IMR-90 (cell line): ENCODE measurements around the gene BCAS3. TPM values are rescaled to one million over a fixed set of nuclear protein-coding genes. Genes with fewer than 3 reads are reported as not detected.
A peak's percentile ranks its signal among the peaks of the same experiment; 100 is the strongest.

Source experiments
- ATAC-seq: fragments of 200-7000 bp; cut with Tn5 transposase; 2 replicates; pipeline ENCODE4 v1.9.1; 2020; ENCODE audit warnings: low read depth, mild to moderate bottlenecking, moderate library complexity
- BruUV-seq: library from RNA; stranded (reverse); fragments of 400-500 nt; replicated peaks from 2 replicates; lab custom pipeline; 2021; lab: Mats Ljungman, UMichigan
- CTCF ChIA-PET: fragments of 300-600 bp; formaldehyde crosslinking; extraction: SDS; loops from one replicate; lab custom pipeline; 2021; ENCODE audit warnings: antibody characterized with exemption; lab: Yijun Ruan, JAX
- POLR2A ChIA-PET: fragments of 300-600 bp; sonication (Branson Sonifier 250); formaldehyde crosslinking; loops from one replicate; lab custom pipeline; 2022; ENCODE audit warnings: antibody characterized with exemption; ENCODE audit not compliant: unreplicated experiment; lab: Charles Lee
- DNase-seq: peaks from one replicate; pipeline ENCODE4 v3.0.0; 2013
- H2AFZ ChIP-seq: replicated peaks from 2 replicates; pipeline ENCODE3; 2013; ENCODE audit warnings: low read length, mild to moderate bottlenecking; ENCODE audit not compliant: poor library complexity
- H2AK5ac ChIP-seq: 2 replicates; pipeline ENCODE4 v1.6.1; 2013; ENCODE audit warnings: low read depth, low read length, inconsistent platforms
- H2AK9ac ChIP-seq: replicated peaks from 2 replicates; pipeline ENCODE3; 2013; ENCODE audit warnings: mild to moderate bottlenecking, low read depth, low read length, moderate library complexity; ENCODE audit not compliant: poor library complexity
- H2BK120ac ChIP-seq: 2 replicates; pipeline ENCODE4 v1.6.1; 2013; ENCODE audit warnings: low read depth, low read length, inconsistent platforms
- H2BK15ac ChIP-seq: 3 replicates; pipeline ENCODE4 v1.6.1; 2013; ENCODE audit warnings: low read depth, low read length, inconsistent platforms
- H2BK20ac ChIP-seq: 2 replicates; pipeline ENCODE4 v1.6.1; 2013; ENCODE audit warnings: low read depth, mild to moderate bottlenecking, inconsistent platforms, low read length, moderate library complexity
- H2BK5ac ChIP-seq: 2 replicates; pipeline ENCODE4 v1.6.1; 2013; ENCODE audit warnings: mild to moderate bottlenecking, low read depth, low read length, inconsistent platforms; ENCODE audit not compliant: poor library complexity, severe bottlenecking
- H3K14ac ChIP-seq: replicated peaks from 2 replicates; pipeline ENCODE4 v1.6.1; 2013; ENCODE audit warnings: low read depth, low read length, inconsistent platforms
- H3K18ac ChIP-seq: 2 replicates; pipeline ENCODE4 v1.6.1; 2013; ENCODE audit warnings: low read depth, low read length, control low read depth
- H3K23ac ChIP-seq: 2 replicates; pipeline ENCODE4 v1.6.1; 2013; ENCODE audit warnings: low read depth, low read length, inconsistent platforms
- H3K27ac ChIP-seq: 2 replicates; pipeline ENCODE4 v1.5.1; 2013; ENCODE audit warnings: mild to moderate bottlenecking, control low read depth, low read length; ENCODE audit not compliant: insufficient read depth
- H3K27me3 ChIP-seq: 2 replicates; pipeline ENCODE4 v1.6.1; 2013; ENCODE audit warnings: low read length; ENCODE audit not compliant: control insufficient read depth, insufficient read depth
- H3K36me3 ChIP-seq: 2 replicates; pipeline ENCODE4 v1.6.1; 2013; ENCODE audit warnings: low read length, mixed read lengths; ENCODE audit not compliant: control insufficient read depth, insufficient read depth
- H3K4ac ChIP-seq: 2 replicates; pipeline ENCODE4 v1.6.1; 2013; ENCODE audit warnings: low read depth, low read length, inconsistent platforms
- H3K4me1 ChIP-seq: 2 replicates; pipeline ENCODE4 v1.6.1; 2013; ENCODE audit warnings: low read length, mixed read lengths; ENCODE audit not compliant: control insufficient read depth, insufficient read depth
- H3K4me2 ChIP-seq: 2 replicates; pipeline ENCODE4 v1.6.1; 2013; ENCODE audit warnings: low read depth, mild to moderate bottlenecking, control low read depth, low read length, moderate library complexity
- H3K4me3 ChIP-seq: 2 replicates; pipeline ENCODE4 v1.5.1; 2013; ENCODE audit warnings: low read depth, mild to moderate bottlenecking, control low read depth, low read length, moderate library complexity; ENCODE audit not compliant: insufficient read depth
- H3K56ac ChIP-seq: 2 replicates; pipeline ENCODE4 v1.6.1; 2013; ENCODE audit warnings: low read length, inconsistent platforms; ENCODE audit not compliant: insufficient read depth; ENCODE audit errors: extremely low read depth
- H3K79me1 ChIP-seq, 2 experiments: 2 replicates each; pipeline ENCODE4 v1.6.1; 2013; ENCODE audit warnings: low read length in 2 of 2, inconsistent platforms in 1 of 2, low read depth in 1 of 2
- H3K9ac ChIP-seq: 2 replicates; pipeline ENCODE4 v1.6.1; 2013; ENCODE audit warnings: low read depth, low read length, control low read depth
- H3K9me1 ChIP-seq: 2 replicates; pipeline ENCODE4 v1.6.1; 2013; ENCODE audit warnings: low read length, inconsistent platforms; ENCODE audit not compliant: insufficient read depth
- H3K9me3 ChIP-seq: 2 replicates; pipeline ENCODE4 v1.6.1; 2013; ENCODE audit warnings: low read length; ENCODE audit not compliant: control insufficient read depth, insufficient read depth
- H4K20me1 ChIP-seq: 2 replicates; pipeline ENCODE4 v1.6.1; 2013; ENCODE audit warnings: low read length, inconsistent platforms; ENCODE audit not compliant: insufficient read depth
- H4K5ac ChIP-seq: 2 replicates; pipeline ENCODE4 v1.6.1; 2013; ENCODE audit warnings: mild to moderate bottlenecking, low read depth, low read length, control low read depth
- H4K8ac ChIP-seq, 2 experiments: 2 replicates each; pipeline ENCODE4 v1.6.1; 2013; ENCODE audit warnings: low read depth in 2 of 2, low read length in 2 of 2, control low read depth in 1 of 2, inconsistent platforms in 1 of 2
- H4K91ac ChIP-seq: 2 replicates; pipeline ENCODE4 v1.6.1; 2013; ENCODE audit warnings: low read depth, low read length, inconsistent platforms; ENCODE audit not compliant: insufficient read depth
- BHLHE40 ChIP-seq: fragments of 150-350 bp; IDR thresholded peaks from 2 replicates; pipeline ENCODE4 v1.6.1; 2016; ENCODE audit warnings: mild to moderate bottlenecking, low read depth, low read length
- CEBPB ChIP-seq: IDR thresholded peaks from 2 replicates; pipeline ENCODE4 v1.6.1; 2012; ENCODE audit warnings: low read depth, low read length, improper control_type of control experiment
- FOS ChIP-seq: fragments of 150-350 bp; IDR thresholded peaks from 2 replicates; pipeline ENCODE4 v1.6.1; 2016; ENCODE audit warnings: low read depth, low read length
- MAZ ChIP-seq: IDR thresholded peaks from 2 replicates; pipeline ENCODE4 v1.6.1; 2012; ENCODE audit warnings: low read depth, mild to moderate bottlenecking, low read length, improper control_type of control experiment, moderate library complexity, borderline replicate concordance
- NFE2L2 ChIP-seq: fragments of 150-350 bp; IDR thresholded peaks from 2 replicates; pipeline ENCODE4 v1.6.1; 2016; ENCODE audit warnings: low read depth, mild to moderate bottlenecking, low read length
- POLR2A ChIP-seq: IDR thresholded peaks from 2 replicates; pipeline ENCODE4 v1.6.1; 2012; ENCODE audit warnings: mild to moderate bottlenecking, low read depth, low read length
- RFX5 ChIP-seq: IDR thresholded peaks from 2 replicates; pipeline ENCODE4 v1.8.0; 2012; ENCODE audit warnings: low read depth, mild to moderate bottlenecking, low read length, moderate library complexity
- WGBS, 2 experiments: methylation state at CpG; one replicate each; pipeline versions ENCODE4 v1.1.5 to v1.1.7; 2013; ENCODE audit warnings: missing lambda C conversion rate in 2 of 2; ENCODE audit not compliant: insufficient read length in 1 of 2; ENCODE audit errors: extremely low coverage in 2 of 2; 5-methylcytosine and 5-hydroxymethylcytosine counted together
- dilution Hi-C: fragments of 300-500 bp; cut with HindIII; formaldehyde crosslinking; loops from one replicate; pipeline ENCODE4 v1.14.3; 2018; ENCODE audit warnings: low sequenced_read_pairs; ENCODE audit not compliant: unreplicated experiment
- in situ Hi-C: fragments of 300-500 bp; cut with MboI; formaldehyde crosslinking; loops from 3 replicates; pipeline ENCODE4 v1.14.3; 2019; ENCODE audit warnings: low sequenced_read_pairs, inconsistent platforms, mixed read lengths
- intact Hi-C: fragments of 100-400 bp; cut with micrococcal nuclease; formaldehyde crosslinking; loops from 2 replicates; pipeline ENCODE4 v1.10.0; 2022
- polyA plus RNA-seq, 3 experiments: library from polyadenylated mRNA; depleted of rRNA; stranded (reverse); fragments of >200 nt; gene quantifications; 2 replicates each; pipeline ENCODE4 v1.2.3, GENCODE V29; 2012; ENCODE audit warnings: low replicate concordance in 1 of 3
- total RNA-seq: library from RNA; depleted of rRNA; stranded (reverse); fragments of >200 nt; gene quantifications from 2 replicates; pipeline ENCODE4 v1.2.3, GENCODE V29; 2012

BCAS3 gene
- total and polyA plus RNA-seq, 2 of the 4 experiments (the other 2 are of a cell fraction), result 6.3 to 27.1 TPM

DNA sequence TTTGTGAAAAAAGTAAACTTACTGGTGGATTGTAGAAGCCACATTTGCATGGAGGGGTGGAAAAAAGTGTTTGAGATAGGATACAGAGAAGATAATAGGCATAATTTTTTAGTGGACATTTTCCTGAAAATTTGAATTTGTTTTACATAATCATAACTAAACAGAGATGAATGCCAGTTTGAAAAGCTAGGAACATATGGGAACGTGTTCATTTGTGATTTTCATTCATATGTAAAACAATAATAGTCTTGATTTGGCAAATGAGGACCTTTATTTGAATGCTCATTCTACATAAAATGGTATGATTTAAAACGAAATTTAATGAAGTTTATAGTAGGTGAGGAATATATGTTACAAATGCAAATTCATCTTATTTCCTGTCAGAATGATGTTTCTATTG is 263.9 kb downstream of the BCAS3 start:
- Histone ChIP-seq H2AK9ac (no peak overlapping the region), H3K23ac (no peak overlapping the region), H4K8ac (peak overlapping the region; percentile 49 to 59; a peak in 3 of 4 replicates), H2AFZ (no peak overlapping the region), H2BK15ac (no peak overlapping the region), H3K36me3 (no peaks in the 10 kb centered on the region), H3K4me1 (peaks cover 4% of the 10 kb centered on the region), H3K9me3 (no peaks in the 10 kb centered on the region), H3K4me2 (no peak overlapping the region), H3K27me3 (no peaks in the 10 kb centered on the region), H2BK20ac (peak overlapping the region; percentile 73; the same call in 1 of the 2 replicates), H2AK5ac (0 out of 2 replicates have a peak overlapping the region, but pooled peaks have one; percentile 96), H3K4me3 (no peak overlapping the region), H4K5ac (no peak overlapping the region), H3K79me1 (0 out of 4 replicates have a peak, but pooled peaks cover 0 to 2% of the 10 kb centered on the region in 2 experiments), H3K14ac (no peak overlapping the region), H4K20me1 (no peaks in the 10 kb centered on the region), H3K9me1 (no peaks in the 10 kb centered on the region), H4K91ac (no peak overlapping the region), H3K18ac (no peak overlapping the region), H3K9ac (no peak overlapping the region), H3K27ac (no peak overlapping the region), H2BK5ac (peak overlapping the region; percentile 75), H2BK120ac (peak overlapping the region; percentile 85), H3K4ac (peak overlapping the region; percentile 74; the same call in 1 of the 2 replicates), H3K56ac (no peak overlapping the region)
- no peak for ATAC-seq
- intact Hi-C loops (no loop called here), in situ Hi-C loops (no loop called here), dilution Hi-C loops (no loop called here)
- WGBS, 2 experiments, result no CpG with 5 or more reads among the region's 2 CpGs
- TF ChIP-seq POLR2A, result no peak
- TF ChIP-seq NFE2L2, result no peak
- no peak for TF ChIP-seq MAZ
- TF ChIP-seq BHLHE40, result no peak
- TF ChIP-seq CEBPB, result no peak
- no peak for TF ChIP-seq RFX5
- no peak for TF ChIP-seq FOS
- BruUV-seq, result no TSS peak
- ChIA-PET POLR2A (no interaction called here), CTCF (interaction anchor here (1.0 kb wide), 1 partner anchor 30 kb away, joined by 3 read pairs; no protein-coding TSS in a partner anchor)
- no peak for DNase-seq
